ENCODE measurements around the gene TSPAN17.

GRCh38 chr5:176663566-176663965, 16.3 kb downstream of the TSPAN17 start:
- no peak for TF ChIP-seq POLR2AphosphoS5 (IDR thresholded peaks at IDR 0.05; ENCODE audit: low read depth, low read length)
- no peak for TF ChIP-seq FOXP2 (optimal IDR thresholded peaks at IDR 0.05; ENCODE audit: borderline replicate concordance, extremely low read depth, extremely low read length, insufficient read depth)

Data from PFSK-1 (cell line).